ENCODE data around the gene ATP2B1. TPM values are rescaled to one million over a fixed set of nuclear protein-coding genes. Genes with fewer than 3 reads are reported as not detected.

The ATP2B1 gene
- total and polyA plus RNA-seq, 2 of the 13 experiments (the other 11 are each of a cell fraction or from before 2014, with no cell fraction given), result 12.1 to 60.2 TPM

DNA sequence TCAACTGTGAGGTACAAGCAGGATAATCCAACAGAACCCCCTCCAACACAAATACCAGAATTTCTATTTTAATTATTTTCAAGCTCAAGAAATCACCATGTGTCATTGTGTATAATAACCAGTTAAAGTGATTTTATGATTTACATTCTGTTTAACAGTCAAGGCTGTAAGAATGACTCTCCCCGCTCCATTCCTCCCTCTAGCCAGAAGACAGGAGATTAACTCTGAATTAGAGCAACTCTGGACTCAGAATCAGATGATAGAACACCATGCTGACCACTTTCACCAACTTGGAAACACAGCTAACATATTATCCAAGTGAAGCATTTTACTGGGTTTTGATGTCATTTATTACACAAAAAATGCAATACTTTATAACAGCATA is 71.9 kb downstream of the ATP2B1 start:
- TF ChIP-seq ZNF761 (CRISPR knock-in tag; conservative IDR thresholded peaks at IDR 0.05), result no peak
- Histone ChIP-seq H3K4me1 (ENCODE audit: insufficient read depth, low read length) (peaks cover 51% of the 10 kb centered on the region), H2AFZ (ENCODE audit: low read length) (no peak overlapping the region), H3K36me3 (replicated peaks in 1 of 2; ENCODE audit: control insufficient read depth in 1 of 2, insufficient read depth in 2 of 2, low read length in 2 of 2) (no peaks in the 10 kb centered on the region; a peak in 1 of 5 replicates), H3K27ac (ENCODE audit: extremely low read length, insufficient read depth, low read length) (peak overlapping the region; percentile 16), H3K27me3 (ENCODE audit: control insufficient read depth in 1 of 2, insufficient read depth in 2 of 2, low read length in 2 of 2) (no peaks in the 10 kb centered on the region), H3K9ac (ENCODE audit: insufficient read depth, low read depth, low read length) (no peak overlapping the region), H3K79me2 (ENCODE audit: insufficient read depth, low read length) (no peaks in the 10 kb centered on the region), H3K4me2 (ENCODE audit: low read depth, low read length) (no peak overlapping the region), H3K9me3 (ENCODE audit: low read length) (no peaks in the 10 kb centered on the region), H3K4me3 (replicated peaks in 1 of 3; ENCODE audit: insufficient read depth in 1 of 3, low read depth in 2 of 3, low read length in 3 of 3) (no peak overlapping the region), H4K20me1 (ENCODE audit: insufficient read depth, low read length) (no peaks in the 10 kb centered on the region)
- in situ Hi-C loops (cut with HindIII; ENCODE audit: extremely low pct_ligation_motif_present, low pct_unique_long_range_greater_than_20kb), result no loop called here
- WGBS (ENCODE audit: low lambda C conversion rate), result 100% methylated on average over 1 of the region's 1 CpG
- intact Hi-C loops (cut with micrococcal nuclease; ENCODE audit: unreplicated experiment), result no loop called here
- POLR2A ChIA-PET, result no interaction called here
- CTCF ChIA-PET (ENCODE audit: low intra/inter-chr PET ratio, low total read pairs), result no interaction called here
- no peak for ATAC-seq
- DNase-seq (ENCODE audit: low spot score), result no peak
- BruUV-seq (replicated peaks), result no TSS peak
- no peak for FAIRE-seq

DNA sequence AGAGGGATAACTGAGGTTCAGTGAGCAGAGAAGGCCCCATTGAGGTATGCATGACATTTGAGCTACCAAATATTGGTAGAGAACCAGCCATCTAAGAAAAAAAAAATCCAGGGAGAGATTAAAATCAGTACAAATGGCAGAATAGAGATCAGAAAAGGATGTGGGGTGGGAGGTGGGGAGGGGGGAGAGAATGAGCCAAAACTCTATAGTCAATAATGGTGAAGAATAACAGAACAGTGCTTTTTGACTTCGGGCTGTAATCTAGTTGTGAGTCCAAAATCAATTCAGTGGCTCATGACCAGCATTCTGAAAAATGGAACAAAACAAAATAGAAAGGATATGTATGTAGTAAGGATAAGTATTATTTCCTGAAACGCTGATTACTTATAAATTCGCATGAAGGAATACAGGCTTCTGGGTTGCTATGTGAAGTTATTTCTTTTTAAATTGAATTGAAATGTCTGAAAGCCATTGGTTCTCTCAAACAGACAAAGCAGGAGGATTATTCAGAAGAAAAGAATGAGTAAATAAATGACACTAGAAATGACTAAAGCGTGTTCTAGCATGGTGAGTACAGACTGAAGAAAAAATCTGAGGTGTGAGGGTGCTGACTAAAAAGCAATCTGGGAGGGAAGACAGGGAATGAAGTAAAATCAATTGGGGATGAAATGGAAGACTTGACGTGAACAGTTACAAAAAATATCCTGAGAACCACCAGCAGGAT is 72.4 kb downstream of the ATP2B1 start:
- Histone ChIP-seq H3K79me2 (ENCODE audit: insufficient read depth, low read length) (no peaks in the 10 kb centered on the region), H4K20me1 (ENCODE audit: insufficient read depth, low read length) (no peaks in the 10 kb centered on the region), H3K4me3 (replicated peaks in 1 of 3; ENCODE audit: insufficient read depth in 1 of 3, low read depth in 2 of 3, low read length in 3 of 3) (no peak overlapping the region), H3K4me2 (ENCODE audit: low read depth, low read length) (no peak overlapping the region), H2AFZ (ENCODE audit: low read length) (no peak overlapping the region), H3K36me3 (replicated peaks in 1 of 2; ENCODE audit: control insufficient read depth in 1 of 2, insufficient read depth in 2 of 2, low read length in 2 of 2) (no peaks in the 10 kb centered on the region; a peak in 1 of 5 replicates), H3K27me3 (ENCODE audit: control insufficient read depth in 1 of 2, insufficient read depth in 2 of 2, low read length in 2 of 2) (no peaks in the 10 kb centered on the region), H3K27ac (ENCODE audit: extremely low read length, insufficient read depth, low read length) (peak overlapping the region; percentile 16), H3K4me1 (ENCODE audit: insufficient read depth, low read length) (peaks cover 56% of the 10 kb centered on the region), H3K9me3 (ENCODE audit: low read length) (no peaks in the 10 kb centered on the region), H3K9ac (ENCODE audit: insufficient read depth, low read depth, low read length) (no peak overlapping the region)
- ChIA-PET POLR2A (no interaction called here), CTCF (ENCODE audit: low intra/inter-chr PET ratio, low total read pairs) (no interaction called here)
- 95% methylated on average over 5 of the region's 5 CpGs for WGBS (ENCODE audit: low lambda C conversion rate)
- FAIRE-seq (no peak), ATAC-seq (no peak), DNase-seq (ENCODE audit: low spot score) (no peak)
- BruUV-seq (replicated peaks), result no TSS peak
- intact Hi-C loops (cut with micrococcal nuclease; ENCODE audit: unreplicated experiment), result no loop called here
- in situ Hi-C loops (cut with HindIII; ENCODE audit: extremely low pct_ligation_motif_present, low pct_unique_long_range_greater_than_20kb), result no loop called here
- no peak for TF ChIP-seq ZNF232 (CRISPR knock-in tag; IDR thresholded peaks at IDR 0.05; ENCODE audit: borderline replicate concordance)
- TF ChIP-seq, protein P1, sequence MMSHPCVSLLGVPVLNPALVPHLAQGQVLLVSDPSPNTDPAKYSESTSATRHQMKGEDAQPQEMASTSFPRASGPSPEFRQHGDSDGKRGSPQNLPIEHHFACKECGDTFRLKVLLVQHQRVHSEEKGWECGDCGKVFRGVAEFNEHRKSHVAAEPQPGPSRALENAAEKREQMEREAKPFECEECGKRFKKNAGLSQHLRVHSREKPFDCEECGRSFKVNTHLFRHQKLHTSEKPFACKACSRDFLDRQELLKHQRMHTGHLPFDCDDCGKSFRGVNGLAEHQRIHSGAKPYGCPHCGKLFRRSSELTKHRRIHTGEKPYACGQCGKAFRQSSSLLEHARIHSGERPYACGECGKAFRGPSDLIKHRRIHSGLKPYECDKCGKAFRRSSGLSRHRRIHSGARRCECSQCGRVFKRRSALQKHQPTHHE (CRISPR knock-in tag; IDR thresholded peaks at IDR 0.05; ENCODE audit: borderline replicate concordance), result no peak
- TF ChIP-seq MXI1 (IDR thresholded peaks at IDR 0.05; ENCODE audit: borderline replicate concordance, low read depth, low read length), result no peak
- TF ChIP-seq U2AF2 (IDR thresholded peaks at IDR 0.05; ENCODE audit: low read depth, low read length), result no peak
- TF ChIP-seq, protein P2, sequence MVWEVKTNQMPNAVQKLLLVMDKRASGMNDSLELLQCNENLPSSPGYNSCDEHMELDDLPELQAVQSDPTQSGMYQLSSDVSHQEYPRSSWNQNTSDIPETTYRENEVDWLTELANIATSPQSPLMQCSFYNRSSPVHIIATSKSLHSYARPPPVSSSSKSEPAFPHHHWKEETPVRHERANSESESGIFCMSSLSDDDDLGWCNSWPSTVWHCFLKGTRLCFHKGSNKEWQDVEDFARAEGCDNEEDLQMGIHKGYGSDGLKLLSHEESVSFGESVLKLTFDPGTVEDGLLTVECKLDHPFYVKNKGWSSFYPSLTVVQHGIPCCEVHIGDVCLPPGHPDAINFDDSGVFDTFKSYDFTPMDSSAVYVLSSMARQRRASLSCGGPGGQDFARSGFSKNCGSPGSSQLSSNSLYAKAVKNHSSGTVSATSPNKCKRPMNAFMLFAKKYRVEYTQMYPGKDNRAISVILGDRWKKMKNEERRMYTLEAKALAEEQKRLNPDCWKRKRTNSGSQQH (CRISPR knock-in tag; IDR thresholded peaks at IDR 0.05; ENCODE audit: low read depth), result no peak
- TF ChIP-seq ARNT2 (CRISPR knock-in tag; IDR thresholded peaks at IDR 0.05; ENCODE audit: low read depth), result no peak
- TF ChIP-seq, protein P3, sequence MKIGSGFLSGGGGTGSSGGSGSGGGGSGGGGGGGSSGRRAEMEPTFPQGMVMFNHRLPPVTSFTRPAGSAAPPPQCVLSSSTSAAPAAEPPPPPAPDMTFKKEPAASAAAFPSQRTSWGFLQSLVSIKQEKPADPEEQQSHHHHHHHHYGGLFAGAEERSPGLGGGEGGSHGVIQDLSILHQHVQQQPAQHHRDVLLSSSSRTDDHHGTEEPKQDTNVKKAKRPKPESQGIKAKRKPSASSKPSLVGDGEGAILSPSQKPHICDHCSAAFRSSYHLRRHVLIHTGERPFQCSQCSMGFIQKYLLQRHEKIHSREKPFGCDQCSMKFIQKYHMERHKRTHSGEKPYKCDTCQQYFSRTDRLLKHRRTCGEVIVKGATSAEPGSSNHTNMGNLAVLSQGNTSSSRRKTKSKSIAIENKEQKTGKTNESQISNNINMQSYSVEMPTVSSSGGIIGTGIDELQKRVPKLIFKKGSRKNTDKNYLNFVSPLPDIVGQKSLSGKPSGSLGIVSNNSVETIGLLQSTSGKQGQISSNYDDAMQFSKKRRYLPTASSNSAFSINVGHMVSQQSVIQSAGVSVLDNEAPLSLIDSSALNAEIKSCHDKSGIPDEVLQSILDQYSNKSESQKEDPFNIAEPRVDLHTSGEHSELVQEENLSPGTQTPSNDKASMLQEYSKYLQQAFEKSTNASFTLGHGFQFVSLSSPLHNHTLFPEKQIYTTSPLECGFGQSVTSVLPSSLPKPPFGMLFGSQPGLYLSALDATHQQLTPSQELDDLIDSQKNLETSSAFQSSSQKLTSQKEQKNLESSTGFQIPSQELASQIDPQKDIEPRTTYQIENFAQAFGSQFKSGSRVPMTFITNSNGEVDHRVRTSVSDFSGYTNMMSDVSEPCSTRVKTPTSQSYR (CRISPR knock-in tag; IDR thresholded peaks at IDR 0.05; ENCODE audit: borderline replicate concordance), result no peak
- TF ChIP-seq, protein P4, sequence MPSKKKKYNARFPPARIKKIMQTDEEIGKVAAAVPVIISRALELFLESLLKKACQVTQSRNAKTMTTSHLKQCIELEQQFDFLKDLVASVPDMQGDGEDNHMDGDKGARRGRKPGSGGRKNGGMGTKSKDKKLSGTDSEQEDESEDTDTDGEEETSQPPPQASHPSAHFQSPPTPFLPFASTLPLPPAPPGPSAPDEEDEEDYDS (CRISPR knock-in tag; IDR thresholded peaks at IDR 0.05), result no peak
- no peak for TF ChIP-seq ZNF839 (CRISPR knock-in tag; IDR thresholded peaks at IDR 0.05; ENCODE audit: borderline replicate concordance)
